Coronary artery (tissue), 2 donors: ENCODE measurements around the gene CFDP1.

Source experiments
- DNase-seq: peaks from one replicate; pipeline ENCODE4 v3.0.0-alpha.2; 2017; ENCODE audit warnings: low spot score
- H3K27ac ChIP-seq, 2 donors: fragments of 200-600 bp; sonication (generic); one replicate each; pipeline ENCODE4 v1.5.1; 2016 to 2019
- H3K4me3 ChIP-seq: fragments of 200-600 bp; sonication (generic); 2 replicates; pipeline ENCODE4 v1.5.1; 2016; ENCODE audit warnings: mild to moderate bottlenecking, moderate library complexity
- TF ChIP-seq, protein P1 (sequence below): fragments of 200-600 bp; sonication (generic); IDR thresholded peaks from one replicate; pipeline ENCODE4 v1.5.1; 2019; ENCODE audit warnings: antibody characterized with exemption

The CFDP1 gene

DNA sequence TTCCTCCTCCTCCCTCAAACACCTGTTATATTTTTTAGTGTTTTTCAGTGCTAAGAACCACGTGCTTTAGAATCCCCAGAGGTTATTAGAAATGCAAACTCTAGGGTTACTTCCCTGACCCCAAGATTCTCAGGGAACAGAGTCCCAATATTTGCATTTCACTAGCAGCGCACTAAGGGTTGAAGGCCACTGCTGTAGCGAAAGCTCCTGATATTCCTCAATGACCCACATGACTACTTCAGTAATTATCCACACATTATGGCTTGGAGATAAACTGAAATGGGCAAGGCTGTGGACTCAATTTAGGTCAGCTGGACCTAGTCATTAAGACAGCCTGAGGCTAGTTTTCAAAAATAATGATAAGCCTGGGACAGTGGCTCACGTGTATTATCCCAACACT, 103.4 kb downstream of the CFDP1 start:
- Histone ChIP-seq H3K4me3 (no peak overlapping the region), H3K27ac (no peak overlapping the region)
- TF ChIP-seq, protein P1, sequence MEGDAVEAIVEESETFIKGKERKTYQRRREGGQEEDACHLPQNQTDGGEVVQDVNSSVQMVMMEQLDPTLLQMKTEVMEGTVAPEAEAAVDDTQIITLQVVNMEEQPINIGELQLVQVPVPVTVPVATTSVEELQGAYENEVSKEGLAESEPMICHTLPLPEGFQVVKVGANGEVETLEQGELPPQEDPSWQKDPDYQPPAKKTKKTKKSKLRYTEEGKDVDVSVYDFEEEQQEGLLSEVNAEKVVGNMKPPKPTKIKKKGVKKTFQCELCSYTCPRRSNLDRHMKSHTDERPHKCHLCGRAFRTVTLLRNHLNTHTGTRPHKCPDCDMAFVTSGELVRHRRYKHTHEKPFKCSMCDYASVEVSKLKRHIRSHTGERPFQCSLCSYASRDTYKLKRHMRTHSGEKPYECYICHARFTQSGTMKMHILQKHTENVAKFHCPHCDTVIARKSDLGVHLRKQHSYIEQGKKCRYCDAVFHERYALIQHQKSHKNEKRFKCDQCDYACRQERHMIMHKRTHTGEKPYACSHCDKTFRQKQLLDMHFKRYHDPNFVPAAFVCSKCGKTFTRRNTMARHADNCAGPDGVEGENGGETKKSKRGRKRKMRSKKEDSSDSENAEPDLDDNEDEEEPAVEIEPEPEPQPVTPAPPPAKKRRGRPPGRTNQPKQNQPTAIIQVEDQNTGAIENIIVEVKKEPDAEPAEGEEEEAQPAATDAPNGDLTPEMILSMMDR, result no peak
- DNase-seq, result no peak

DNA sequence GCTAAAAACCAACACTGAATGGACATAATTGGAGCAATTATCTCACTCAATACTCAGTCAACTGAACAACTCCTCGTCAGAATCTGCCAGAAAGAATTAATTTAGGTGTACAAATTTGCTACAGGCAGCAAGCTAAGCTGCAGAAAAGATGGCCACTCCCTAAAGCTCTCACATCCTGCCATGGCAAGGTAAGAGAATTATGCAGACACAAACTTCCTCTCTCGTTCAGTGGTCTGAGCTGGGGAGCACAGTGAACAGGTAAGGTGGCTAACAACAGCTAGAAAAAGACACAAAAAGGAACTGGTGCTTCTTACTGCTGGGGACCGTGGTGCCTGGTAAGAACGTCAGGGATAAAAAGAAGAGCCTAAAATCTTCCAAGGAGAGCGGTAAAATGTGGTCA, 107.0 kb downstream of the CFDP1 start:
- no peak for DNase-seq
- TF ChIP-seq, protein P1, result no peak
- Histone ChIP-seq H3K27ac (no peak overlapping the region), H3K4me3 (no peak overlapping the region)

DNA sequence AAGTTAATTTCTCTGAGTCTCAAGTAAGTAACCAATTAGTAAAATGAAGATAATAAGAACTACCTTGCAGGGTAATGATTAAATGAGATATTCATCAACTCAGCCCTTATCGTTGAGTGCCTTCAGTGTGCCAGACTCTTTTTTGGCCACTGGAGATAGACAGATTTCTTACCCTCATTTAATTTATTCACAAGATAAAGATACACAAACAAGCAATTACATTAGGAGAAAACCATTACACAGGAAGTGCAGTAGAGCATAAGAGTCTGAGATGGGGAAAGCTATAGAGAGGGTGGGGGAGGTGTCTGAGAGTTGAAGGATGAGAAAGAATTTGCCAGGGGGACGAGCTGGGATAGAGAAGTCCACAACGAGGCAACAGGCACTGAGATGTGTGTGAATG, 109.4 kb downstream of the CFDP1 start:
- no peak for DNase-seq
- TF ChIP-seq, protein P1, result no peak
- no peak overlapping the region for H3K27ac ChIP-seq

DNA sequence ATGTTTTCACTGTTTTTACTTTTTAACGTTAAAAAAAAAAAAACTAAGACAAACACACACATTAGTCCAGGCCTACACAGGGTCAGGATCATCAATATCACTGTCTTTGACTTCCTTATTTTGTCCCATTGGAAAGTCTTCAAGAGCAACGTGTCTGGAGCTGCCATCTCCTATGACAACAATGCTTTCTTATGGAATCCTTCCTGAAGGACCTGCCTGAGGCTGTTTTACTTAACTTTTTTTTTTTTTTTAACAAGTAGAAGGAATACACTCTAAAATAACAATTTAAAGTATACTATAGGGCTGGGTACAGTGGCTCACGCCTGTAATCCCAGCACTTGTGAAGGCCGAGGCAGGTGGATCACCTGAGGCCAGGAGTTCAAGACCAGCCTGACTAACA, 110.1 kb downstream of the CFDP1 start:
- TF ChIP-seq, protein P1, result no peak
- H3K4me3 ChIP-seq, result no peak overlapping the region
- no peak for DNase-seq
- H3K27ac ChIP-seq, result no peak overlapping the region

More for the DNA sequence above, 109.4 kb downstream of the CFDP1 start:
- H3K4me3 ChIP-seq, result no peak overlapping the region

DNA sequence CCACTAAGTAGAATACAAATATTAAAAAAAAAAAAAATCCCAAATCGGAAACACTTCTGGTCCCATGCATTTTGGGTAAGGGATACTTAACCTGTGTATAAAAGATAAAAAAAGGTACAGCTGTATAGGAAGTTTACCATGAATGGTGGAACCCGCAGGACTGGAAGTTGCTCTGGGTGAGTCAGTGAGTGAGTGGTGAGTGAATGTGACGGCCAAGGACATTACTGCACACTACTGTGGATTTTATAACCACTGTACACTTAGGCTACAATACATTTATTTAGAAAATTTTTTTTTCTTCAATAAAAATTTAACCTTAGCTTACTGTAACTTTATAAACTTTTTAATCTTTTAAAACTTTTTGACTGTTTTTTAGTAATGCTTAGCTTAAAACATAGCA, 110.6 kb downstream of the CFDP1 start:
- DNase-seq, result no peak
- Histone ChIP-seq H3K27ac (no peak overlapping the region), H3K4me3 (no peak overlapping the region)
- TF ChIP-seq, protein P1, result no peak

DNA sequence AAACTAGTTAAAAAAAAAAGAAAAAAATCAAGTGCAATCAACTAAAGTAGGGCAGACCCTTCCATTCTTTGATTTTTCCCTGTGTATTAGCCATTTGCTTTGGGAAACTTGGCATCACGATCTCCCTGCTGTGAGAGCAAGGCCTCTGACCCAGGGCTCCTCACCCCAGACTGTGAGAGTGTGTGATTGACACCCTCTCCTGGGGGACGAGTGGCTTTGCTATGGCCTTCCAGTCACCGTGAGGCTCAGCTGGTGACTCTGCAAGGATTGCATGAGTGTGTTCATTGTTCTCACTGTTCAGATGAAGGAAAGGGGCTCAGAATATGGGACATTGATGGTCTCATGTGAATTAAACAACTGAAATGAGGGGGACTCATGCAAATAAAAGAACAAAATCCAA, 112.9 kb downstream of the CFDP1 start:
- peak overlapping the region in 1 of 2 donors; percentile 6 for H3K27ac ChIP-seq
- TF ChIP-seq, protein P1, result no peak
- no peak for DNase-seq

DNA sequence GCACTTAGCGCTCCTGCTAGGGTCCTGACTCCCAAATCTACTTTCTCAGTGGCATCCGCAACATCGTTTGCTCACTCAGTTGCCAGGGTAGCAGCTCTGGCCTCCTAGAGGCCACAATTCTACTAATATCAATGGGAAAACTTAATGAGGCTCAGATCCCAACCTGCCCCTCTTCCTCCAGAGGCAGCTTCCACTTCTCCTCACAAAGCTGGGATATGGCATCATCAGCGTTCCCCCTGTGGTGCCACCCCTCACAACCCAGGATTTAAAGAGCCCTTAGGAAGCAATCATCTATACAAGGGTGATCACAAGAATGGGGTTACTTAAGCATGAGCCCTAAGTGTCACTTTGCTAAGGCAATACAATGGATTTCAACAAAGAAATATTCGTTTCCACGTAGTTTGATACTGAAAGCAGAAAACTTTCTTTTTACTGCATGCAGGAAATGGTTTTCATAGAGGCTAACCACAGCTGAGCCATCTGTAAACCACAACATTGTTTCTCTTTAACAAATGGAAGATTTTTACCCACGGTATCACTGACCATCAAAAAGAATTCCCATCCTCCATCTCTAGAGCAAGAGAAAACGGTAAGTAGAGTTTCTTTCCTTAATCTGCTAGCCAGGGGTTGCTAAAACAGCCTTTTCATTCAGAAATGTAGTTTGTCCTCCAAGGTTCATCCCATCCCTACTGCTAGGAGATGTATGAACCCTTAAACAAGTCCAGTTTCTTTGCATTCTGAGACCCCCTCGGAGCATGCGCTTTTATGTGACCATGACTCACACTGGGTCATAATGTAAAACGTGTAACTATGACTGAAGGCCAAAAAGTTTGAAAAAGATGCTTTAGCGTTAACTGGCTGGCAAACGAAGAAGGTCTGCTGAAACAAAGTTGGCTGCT, 113.5 kb downstream of the CFDP1 start:
- TF ChIP-seq, protein P1, result no peak
- Histone ChIP-seq H3K27ac (no peak overlapping the region), H3K4me3 (no peak overlapping the region)
- no peak for DNase-seq

More for the DNA sequence above, 112.9 kb downstream of the CFDP1 start:
- H3K4me3 ChIP-seq, result no peak overlapping the region
